ENCODE measurements around the gene POLR1E.
A peak's percentile ranks its signal among the peaks of the same experiment; 100 is the strongest.

Gene POLR1E

GRCh38 chr9:37534412-37534811 lies 48.7 kb downstream of the POLR1E start:
- no peak for FAIRE-seq
- no peak for DNase-seq (ENCODE audit: low spot score)

- FAIRE-seq (no peak), DNase-seq (ENCODE audit: low spot score) (no peak)
These were observed 49.2 kb downstream of the POLR1E start for GRCh38 chr9:37534901-37535300.

- no peak for FAIRE-seq
- no peak for DNase-seq (ENCODE audit: low spot score)
These were observed 52.4 kb downstream of the POLR1E start for GRCh38 chr9:37538099-37538498.

GRCh38 chr9:37539634-37540033 lies 53.9 kb downstream of the POLR1E start:
- FAIRE-seq: no peak
- DNase-seq (ENCODE audit: low spot score): no peak

GRCh38 chr9:37540634-37541033 lies 54.9 kb downstream of the POLR1E start:
- no peak for FAIRE-seq
- DNase-seq (ENCODE audit: low spot score): no peak

GRCh38 chr9:37541465-37541864 lies 55.7 kb downstream of the POLR1E start:
- DNase-seq (ENCODE audit: low spot score) (no peak), FAIRE-seq (no peak)

- FAIRE-seq: no peak
These were observed 56.7 kb downstream of the POLR1E start for GRCh38 chr9:37542488-37542887.

GRCh38 chr9:37542895-37543294 lies 57.1 kb downstream of the POLR1E start:
- FAIRE-seq (no peak), DNase-seq (ENCODE audit: low spot score) (peak; percentile 12)

More at GRCh38 chr9:37542488-37542887, 56.7 kb downstream of the POLR1E start:
- DNase-seq (ENCODE audit: low spot score): no peak

GRCh38 chr9:37543468-37543867 lies 57.7 kb downstream of the POLR1E start:
- DNase-seq (ENCODE audit: low spot score) (no peak), FAIRE-seq (no peak)

- FAIRE-seq (no peak), DNase-seq (ENCODE audit: low spot score) (no peak)
These were observed 61.7 kb downstream of the POLR1E start for GRCh38 chr9:37547328-37547878.

GRCh38 chr9:37549527-37549926 lies 63.8 kb downstream of the POLR1E start:
- FAIRE-seq (no peak), DNase-seq (ENCODE audit: low spot score) (no peak)

- DNase-seq (ENCODE audit: low spot score): no peak
- FAIRE-seq: no peak
These were observed 65.0 kb downstream of the POLR1E start for GRCh38 chr9:37550781-37551180.

- DNase-seq (ENCODE audit: low spot score): no peak
- FAIRE-seq: no peak
These were observed 65.7 kb downstream of the POLR1E start for GRCh38 chr9:37551468-37551867.

- DNase-seq (ENCODE audit: low spot score): no peak
These were observed 66.1 kb downstream of the POLR1E start for GRCh38 chr9:37551888-37552287.

More at GRCh38 chr9:37551888-37552287, 66.1 kb downstream of the POLR1E start:
- no peak for FAIRE-seq

Measured in RCC 7860 (cell line).